CD4-positive, alpha-beta T cell treated with Interleukin-17A for 4 hours (primary cell): Measurements from ENCODE around the gene SRD5A3.
"Not testable (repeated sequence)": the region's sequence is repeated elsewhere in the genome, so short reads cannot be mapped to it uniquely, and the experiment has no call there.

Source experiments
- DNase-seq: peaks from one replicate; pipeline ENCODE4 v3.0.0-alpha.2; 2020; ENCODE audit warnings: mixed read lengths

The SRD5A3 gene

DNA sequence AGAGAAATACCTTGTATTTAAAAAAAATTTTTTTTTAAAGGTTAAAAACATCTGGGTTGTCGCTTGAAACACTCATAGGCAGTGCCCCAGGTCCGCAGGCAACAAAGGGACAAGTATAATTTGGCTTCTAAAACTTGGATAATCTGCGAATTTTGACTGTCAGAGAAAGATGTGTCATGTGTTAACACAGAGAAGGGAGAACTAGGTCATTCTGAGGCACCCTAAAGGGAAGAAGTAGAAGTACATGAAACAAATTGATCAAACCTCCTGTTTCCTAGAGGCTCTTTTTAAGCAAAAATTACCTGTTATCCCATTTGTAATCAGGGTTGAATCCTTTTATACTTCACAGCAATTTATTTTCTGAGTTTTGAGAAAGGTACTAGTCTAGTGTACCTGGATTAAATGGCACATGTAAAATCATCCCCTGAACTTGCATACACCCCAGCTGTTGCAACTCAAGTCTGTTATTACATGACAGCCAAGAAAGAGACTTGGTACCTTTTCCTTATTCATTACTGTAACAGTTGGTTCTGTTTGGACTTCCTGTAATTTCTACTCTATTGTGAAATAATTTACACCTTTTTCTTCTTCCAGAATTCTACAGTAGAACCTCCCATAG lies 1.7 kb downstream of the SRD5A3 start:
- no peak for DNase-seq

DNA sequence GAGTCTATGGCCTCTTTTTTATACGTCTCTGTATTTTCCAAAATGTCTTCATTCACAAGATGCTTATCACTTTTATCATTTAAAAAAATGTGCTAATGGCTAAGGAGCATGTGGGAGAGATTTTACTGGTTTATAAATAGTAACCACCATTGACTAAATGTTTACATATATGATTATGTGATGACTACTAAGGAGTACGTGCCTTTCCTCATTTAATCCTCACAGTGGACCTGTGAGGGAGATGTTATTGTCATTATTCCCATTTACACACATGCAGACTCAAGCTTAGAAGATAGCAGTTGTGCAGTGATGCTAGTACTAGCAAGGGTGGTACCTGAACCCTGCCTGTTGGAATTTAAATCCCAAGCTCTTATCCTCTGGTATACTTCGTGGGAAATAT lies 2.4 kb downstream of the SRD5A3 start:
- no peak for DNase-seq

DNA sequence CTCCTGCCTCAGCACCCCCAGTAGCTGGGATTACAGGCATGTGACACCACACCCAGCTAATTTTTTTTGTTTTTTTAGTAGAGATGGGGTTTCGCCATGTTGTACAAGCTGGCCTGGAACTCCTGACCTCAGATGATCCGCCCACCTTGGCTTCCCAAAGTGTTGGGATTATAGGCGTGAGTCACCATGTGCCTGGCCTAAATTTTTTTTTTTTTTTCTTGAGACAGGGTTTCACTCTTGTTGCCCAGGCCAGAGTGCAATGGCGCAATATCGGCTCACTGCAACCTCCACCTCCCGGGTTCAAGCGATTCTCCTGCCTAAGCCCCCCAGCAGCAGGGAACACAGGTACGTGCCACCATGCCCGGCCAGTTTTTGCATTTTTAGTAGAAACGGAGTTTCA lies 4.8 kb downstream of the SRD5A3 start:
- not testable (repeated sequence) for DNase-seq

DNA sequence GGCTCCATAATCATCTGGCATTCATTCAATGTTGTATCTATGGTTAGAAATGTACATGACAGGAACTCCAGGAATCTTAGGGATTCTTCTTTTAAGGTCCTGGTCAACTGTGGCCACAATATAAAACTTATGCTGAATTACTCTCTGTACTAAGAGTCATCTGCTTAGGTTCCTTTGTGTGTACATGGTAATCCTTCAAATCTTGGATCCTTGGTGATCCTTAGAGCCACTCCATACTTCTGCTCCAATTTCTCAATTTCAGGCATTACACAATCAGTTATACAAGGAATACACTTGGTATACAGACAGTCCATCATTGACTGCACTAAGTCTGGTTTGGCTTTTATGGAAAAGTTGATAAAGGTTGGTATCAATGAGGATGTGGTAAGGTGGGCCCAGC lies 5.8 kb downstream of the SRD5A3 start:
- no peak for DNase-seq

DNA sequence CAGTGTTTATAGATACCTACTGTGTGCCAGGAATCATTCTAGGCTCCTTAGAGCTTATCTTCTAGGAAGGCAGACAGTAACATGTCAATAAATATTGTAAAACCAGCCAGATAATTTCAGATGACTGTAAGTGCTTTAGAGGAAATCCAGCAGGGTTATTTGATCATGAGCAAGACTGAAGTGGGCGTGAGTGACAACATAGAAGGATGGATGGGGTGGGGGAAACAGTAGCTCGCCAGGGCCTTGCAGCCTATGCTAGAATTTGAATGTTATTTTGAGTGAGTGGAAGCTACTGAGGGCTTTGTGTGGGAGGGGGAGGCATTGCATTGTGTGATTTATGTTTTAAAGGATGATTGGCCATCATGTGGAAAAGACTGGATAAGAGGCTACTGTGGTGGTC lies 6.7 kb downstream of the SRD5A3 start:
- no peak for DNase-seq

DNA sequence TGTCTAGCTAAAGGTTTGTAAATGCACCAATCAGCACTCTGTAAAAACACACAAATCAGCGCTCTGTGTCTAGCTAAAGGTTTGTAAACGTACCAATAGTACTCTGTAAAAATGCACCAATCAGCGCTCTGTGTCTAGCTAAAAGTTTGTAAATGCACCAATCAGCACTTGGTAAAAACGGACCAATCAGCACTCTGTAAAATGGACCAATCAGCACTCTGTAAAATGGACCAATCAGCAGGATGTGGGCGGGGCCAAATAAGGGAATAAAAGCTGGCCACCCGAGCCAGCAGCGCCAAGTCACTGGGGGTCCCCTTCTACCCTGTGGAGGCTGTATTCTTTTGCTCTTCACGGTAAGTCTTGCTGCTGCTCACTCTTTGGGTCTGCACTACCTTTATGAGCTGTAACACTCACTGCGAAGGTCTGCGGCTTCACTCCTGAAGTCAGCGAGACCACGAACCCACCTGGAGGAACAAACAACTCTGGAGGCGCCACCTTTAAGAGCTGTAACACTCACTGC lies 7.2 kb downstream of the SRD5A3 start:
- DNase-seq = not testable (repeated sequence)

DNA sequence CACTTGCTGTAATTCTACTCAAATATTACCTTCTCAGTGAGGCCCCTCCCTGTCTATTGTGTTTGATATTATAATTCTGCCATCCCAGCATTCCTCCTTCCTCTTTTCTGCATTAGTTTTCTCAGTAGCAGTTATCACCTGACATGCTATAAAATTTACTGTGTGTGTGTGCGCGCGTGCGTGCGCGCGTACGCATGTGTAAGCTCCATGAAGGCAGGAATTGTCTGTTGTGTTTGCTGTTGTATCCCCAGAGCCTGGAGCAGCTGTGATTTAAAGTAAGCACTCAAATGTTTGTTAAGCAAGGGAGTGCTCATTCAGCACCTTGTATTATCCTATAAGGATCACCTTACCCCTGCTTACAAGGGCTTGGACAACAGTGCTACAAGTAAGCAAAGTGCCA lies 8.6 kb downstream of the SRD5A3 start:
- DNase-seq = no peak

DNA sequence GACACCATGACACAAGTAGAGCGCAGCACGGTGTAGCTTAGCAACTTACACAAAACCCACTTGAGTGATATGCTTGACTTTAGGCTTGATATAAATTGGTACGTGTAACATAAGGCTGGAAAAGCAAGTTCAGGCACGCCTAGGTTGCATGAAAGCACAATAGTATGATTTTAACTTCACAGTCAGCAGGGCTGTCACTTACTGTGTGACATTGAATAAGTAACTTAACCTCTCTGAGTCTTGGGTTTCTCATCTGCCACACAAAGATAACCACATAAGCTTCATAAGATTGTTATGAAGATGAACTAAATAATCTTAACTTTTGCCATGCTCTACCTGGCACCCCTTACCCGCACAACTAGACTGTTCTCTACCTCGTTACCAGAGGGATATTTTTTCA lies 9.5 kb downstream of the SRD5A3 start:
- no peak for DNase-seq

DNA sequence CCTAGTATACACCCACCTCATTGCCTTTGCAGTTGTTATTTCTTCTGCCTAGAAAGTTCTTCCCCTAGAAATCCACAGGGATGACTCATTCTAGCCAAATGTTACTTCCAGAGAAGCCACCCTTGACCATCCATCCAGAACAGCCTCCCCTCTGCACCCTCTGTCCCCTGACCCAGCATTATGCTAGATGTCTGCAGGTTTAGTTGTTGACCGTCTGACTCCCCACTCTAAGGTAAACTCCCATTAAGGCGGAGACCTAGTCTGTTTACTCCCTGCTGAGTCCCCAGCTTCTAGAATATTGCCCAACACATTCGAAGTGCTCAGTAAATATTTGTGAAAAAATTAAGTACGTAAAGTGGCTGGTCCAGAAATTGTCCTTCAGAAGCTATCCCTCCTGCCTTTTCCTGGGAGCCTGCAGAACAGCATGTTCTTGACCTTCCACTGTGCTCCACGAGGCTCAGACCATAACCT lies 11.0 kb downstream of the SRD5A3 start:
- DNase-seq = no peak

DNA sequence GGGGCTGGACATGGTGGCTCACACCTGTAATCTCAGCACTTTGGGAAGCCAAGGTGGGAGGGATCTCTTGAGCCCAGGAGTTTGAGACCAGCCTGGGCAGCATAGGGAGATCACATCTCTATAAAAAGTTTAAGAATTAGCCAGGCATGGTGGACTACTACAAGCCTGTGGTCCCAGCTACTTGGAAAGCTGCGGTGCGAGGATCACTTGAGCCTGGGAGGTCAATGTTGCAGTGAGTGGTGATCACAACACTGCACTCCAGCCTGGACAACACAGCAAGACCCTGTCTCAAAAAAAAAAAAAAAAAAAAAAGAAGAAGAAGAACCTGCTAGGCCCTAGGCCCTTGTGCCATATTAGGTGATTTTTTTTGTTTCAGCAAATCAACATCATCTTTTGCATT lies 12.2 kb downstream of the SRD5A3 start:
- DNase-seq = no peak

DNA sequence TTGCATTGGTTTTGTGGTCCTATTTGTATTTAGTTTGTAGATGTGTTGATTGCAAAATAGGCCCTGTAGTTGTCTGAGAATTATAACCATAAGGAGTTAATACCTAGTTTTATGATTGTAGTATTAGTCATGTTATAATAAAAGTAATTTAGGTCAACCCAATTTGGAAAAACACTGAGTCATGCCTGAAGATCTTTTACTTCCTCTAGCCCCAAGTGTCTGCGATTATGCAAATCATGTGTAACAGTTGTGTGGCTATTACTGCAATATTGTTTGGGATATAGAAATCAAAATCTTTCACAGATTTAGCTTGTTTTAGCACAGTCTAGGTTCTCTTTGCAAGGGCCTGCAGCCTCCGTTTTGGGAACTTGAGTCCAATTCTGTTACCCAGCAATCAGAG lies 12.6 kb downstream of the SRD5A3 start:
- no peak for DNase-seq

DNA sequence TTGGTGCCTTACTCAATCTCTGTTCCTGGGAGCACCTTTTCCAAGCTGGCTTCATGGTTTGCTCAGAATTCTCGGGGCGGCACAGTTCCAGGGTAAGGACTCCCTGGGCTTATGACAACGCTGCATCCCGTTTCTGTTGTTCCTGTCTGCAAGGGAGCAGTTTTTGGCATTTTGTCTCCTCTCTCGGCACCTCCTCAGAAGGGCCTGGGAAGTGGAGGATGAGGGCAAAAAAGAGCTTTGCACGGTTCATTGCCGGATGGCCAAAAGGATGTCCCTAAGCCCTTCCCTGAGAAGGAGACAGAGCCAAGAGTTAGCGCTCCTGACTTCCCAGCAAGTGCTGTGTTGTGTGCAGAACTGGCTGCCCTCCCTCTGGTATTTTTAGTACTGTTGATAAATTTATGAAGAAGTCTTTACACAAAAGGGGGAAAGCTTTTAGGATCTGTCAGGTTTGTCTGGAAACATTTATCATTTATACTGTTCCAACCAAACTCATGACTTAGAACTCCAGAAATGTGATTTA lies 13.4 kb downstream of the SRD5A3 start:
- no peak for DNase-seq

DNA sequence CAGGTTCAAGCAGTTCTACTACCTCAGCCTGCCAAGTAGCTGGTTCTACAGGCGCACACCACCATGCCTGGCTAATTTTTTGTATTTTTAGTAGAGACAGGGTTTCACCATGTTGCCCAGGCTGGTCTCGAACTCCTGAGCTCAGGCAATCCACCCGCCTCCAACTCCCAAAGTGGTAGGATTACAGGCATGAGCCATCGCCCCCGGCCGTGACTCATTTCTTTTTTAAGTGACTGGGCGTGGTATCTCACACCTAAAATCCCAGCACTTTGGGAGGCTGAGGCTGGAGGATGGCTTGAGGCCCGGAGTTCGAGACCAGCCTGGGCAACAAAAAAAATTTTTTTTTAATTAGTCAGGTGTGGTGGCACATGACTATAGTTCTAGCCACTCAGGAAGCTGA lies 16.9 kb downstream of the SRD5A3 start:
- not testable (repeated sequence) for DNase-seq

DNA sequence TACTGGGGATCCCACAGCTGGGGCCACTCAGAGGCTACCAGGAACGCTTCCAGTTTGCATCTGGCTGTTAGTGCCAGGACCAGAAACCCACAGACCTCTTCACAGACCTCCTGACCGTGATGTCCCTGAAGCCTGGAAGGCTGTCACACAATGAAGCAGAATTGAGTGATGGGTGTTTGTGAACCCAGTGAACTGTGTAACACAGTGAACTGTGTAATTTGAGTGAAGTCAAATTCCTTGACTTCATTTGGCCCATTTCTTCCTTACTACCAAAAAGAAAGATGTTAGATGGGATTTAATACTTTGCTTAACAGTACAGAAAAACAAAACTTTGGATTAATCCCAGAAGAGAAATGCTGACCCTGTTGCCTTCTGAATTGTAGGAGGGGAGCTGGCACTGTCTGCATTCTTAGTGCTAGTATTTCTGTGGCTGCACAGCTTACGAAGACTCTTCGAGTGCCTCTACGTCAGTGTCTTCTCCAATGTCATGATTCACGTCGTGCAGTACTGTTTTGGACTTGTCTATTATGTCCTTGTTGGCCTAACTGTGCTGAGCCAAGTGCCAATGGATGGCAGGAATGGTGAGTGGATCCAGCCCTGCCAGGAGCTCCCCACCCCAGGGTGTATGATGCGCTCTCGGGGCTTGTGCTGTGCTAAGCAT lies 17.8 kb downstream of the SRD5A3 start:
- no peak for DNase-seq

DNA sequence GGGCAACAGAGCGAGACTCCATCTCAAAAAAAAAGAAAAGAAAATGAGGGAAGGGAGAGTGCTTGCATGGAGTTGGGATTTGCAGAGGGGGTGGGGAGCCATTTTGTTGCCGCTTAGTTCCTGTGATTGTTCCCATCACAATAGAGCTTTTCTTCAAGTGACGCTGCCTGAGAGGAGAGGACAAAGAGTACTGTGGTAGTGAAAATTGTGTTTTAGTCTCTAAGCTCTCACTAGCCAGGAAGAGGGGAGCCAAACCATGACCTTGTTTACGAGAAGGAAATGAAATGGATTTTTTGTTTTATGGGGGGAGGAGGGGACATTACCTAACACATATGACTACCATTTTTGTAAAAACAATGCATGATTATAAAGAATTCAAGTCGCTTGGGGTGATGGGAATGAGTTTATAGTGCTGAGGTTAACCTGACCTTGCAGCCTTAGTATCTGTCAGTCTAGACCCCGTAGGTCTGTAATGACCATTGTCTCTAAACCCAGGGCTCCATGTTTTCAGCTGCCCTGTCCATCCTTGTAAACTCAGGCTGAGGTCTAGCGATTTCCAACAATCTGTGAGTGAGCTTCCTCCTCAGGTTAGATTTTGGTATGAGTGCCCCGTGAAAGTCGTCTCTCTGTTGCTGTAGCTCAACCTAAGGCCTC lies 18.8 kb downstream of the SRD5A3 start:
- DNase-seq = no peak

DNA sequence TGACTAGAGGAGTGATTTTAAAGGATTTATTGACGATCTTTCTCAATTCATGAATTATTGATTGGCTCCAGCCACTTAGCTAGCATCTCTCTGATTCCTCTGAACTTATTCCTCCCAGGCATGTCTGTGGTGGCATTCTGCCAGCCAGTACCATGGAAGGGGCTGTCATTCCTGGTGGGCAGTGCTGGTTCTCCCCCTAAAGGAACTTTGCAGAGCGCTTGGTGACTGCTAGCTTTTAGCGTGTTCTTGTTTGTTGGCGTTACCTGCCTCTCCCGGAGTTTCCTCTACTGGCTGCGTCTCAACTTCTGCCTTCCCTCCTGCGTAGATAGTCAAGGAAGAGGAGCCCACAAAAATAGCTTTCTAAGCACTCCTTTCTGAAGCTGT lies 19.3 kb downstream of the SRD5A3 start:
- no peak for DNase-seq

DNA sequence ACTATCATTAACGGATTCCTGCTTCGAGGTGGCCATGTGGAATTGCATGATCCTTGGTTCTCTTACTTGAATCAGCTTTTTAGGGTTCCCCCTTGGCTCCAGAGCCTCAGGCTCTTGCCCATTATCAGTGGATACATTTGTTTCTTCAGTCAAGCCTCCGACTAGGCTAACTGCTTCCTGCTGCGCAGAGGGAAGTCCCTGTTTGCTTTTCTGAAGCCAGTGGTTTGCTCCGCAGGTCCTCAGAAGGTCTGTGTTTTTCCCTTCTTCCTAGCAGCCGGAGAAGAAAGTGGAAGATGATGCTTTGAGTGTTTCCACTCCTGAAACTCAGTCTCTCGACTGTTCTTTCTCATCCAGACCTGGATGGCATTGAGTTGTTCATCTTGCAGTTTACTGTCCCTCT lies 20.6 kb downstream of the SRD5A3 start:
- no peak for DNase-seq

DNA sequence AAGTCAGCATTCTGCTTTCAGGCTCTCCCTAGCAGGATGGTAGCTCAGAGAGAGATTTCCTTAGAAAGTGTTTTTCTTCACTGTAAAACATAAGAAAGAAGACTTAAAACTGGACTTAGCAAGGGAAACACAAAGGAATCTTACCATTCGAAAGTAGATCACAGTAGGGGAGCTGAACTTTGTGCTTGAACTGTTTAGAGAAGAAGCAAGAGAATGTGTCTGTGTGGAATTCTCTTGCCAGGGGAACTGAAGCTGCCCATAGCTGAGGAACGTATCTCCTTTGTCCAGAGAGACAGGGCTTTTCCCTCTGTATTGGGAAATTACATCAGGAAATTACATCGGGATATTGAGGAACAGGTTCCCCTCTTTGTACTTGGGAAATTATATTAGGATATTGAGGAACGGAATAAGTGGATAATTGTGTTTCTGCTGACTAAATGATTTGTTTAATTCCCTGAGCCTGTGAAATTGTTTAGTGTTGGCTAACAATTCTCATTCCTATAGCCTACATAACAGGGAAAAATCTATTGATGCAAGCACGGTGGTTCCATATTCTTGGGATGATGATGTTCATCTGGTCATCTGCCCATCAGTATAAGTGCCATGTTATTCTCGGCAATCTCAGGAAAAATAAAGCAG lies 21.2 kb downstream of the SRD5A3 start:
- no peak for DNase-seq

DNA sequence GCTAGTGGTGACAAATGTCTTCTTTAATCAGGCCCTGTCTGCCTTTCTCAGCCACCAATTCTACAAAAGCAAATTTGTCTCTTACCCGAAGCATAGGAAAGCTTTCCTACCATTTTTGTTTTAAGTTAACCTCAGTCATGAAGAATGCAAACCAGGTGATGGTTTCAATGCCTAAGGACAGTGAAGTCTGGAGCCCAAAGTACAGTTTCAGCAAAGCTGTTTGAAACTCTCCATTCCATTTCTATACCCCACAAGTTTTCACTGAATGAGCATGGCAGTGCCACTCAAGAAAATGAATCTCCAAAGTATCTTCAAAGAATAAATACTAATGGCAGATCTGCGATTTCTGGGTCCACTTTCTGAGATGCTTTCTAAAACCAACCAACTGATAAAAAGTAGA lies 23.9 kb downstream of the SRD5A3 start:
- DNase-seq = no peak

DNA sequence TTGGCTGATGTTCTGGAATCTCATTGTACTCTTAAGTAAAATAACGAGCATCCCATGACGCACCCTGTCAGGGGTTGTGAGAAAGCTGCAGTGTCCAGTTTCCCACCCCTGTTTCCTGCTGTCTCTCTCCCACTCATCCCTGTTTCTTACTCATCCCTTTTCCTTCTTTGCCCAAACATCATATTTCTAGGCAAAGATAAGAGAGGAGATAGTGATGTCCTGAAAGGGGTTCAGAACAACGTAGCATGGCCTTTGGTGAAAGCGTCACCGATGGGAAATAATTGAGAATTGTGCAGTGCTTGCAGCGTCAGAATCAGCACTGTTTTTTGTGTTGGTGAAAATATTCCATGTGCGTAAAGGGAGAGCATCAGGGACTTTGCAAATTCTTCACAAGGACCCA lies 26.2 kb downstream of the SRD5A3 start:
- no peak for DNase-seq

DNA sequence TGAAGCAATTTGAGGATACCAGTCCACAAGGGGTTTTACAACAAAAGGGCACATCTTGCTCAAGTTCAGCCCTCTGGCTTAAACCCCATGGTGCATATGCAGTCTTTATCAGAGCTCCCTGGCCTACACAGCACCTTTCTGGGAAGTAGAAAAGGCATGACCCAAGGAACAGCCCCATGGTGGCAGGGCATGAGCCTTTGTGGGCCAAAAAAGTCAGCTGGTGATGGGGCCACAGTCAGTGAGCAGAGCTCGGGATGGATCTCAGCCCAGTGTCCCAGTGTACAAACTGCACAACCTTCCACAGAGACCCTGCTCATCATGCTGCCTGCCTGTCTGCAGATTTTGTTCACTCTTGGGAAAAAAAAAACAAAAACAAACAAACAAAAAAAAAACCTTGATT lies 27.4 kb downstream of the SRD5A3 start:
- DNase-seq = no peak

DNA sequence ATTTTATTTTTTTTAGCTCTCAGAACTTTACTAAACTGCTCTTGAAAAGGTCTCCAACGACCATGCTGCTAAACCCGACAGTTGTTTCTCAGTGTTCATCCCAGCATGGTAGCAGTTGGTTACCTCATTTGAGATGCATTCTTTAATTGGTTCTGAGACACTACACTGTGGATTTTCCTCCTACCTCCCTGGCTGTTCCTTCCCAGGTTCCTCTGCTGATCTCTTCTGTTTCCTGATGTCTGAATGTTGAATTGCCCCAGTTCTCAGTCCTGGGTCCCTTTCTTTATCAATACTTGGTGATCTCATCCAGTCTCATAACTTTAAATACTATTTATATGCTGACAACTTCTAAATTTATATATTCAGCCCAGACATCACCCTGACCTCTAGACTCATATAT lies 30.7 kb downstream of the SRD5A3 start:
- no peak for DNase-seq
